ENCODE data around the gene ANKIB1. TPM values are rescaled to one million over a fixed set of nuclear protein-coding genes. Genes with fewer than 3 reads are reported as not detected.

Gene ANKIB1
- total and polyA plus RNA-seq, 9 of the 15 experiments (the other 6 are each of a cell fraction or from before 2014, with no cell fraction given), result 5.9 to 25.2 (median 16.1) TPM

DNA sequence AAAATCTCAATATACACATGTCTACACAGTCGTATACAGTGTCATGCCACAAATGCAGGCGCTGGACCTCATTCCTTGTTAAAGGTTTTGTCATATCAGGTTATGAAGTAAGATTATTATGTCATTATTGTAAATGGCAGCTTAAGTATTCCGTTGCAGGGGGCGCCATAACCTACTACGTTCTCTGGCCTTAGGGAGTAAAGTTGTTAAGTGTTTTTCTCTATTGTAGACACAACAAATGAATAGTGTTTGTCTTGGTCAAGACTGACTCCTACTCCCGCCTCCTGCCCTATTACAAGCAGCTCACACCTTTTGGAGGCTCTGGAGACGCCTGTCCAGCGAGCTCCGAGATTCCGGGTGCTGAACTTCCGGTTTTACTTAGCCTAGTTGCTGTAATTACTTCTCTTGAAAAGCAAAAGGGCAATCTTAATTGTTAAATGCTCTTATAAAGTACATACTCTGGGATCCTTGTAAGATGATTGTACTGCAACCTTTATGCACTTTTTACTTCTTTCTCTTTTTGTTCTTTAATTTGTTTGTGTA lies 202.5 kb downstream of the ANKIB1 start (continued):
- 0 out of 2 replicates have a peak, but pooled peaks have one; percentile 47 for TF ChIP-seq SIN3B (IDR thresholded peaks at IDR 0.05; ENCODE audit: low read depth)
- peak; percentile 32; the same call in 1 of the 2 replicates for TF ChIP-seq POLR2A (conservative IDR thresholded peaks at IDR 0.05)
- no peak for TF ChIP-seq POLR3A (IDR thresholded peaks at IDR 0.05; ENCODE audit: borderline replicate concordance, extremely low read depth, insufficient read depth, insufficient read length)
- no peak for TF ChIP-seq PREB (CRISPR knock-in tag; IDR thresholded peaks at IDR 0.05)
- TF ChIP-seq TEAD4 (IDR thresholded peaks at IDR 0.05; ENCODE audit: low read length), result peak; percentile 55; the same call in 1 of the 2 replicates
- no peak for TF ChIP-seq TEAD4 (CRISPR knock-in tag; IDR thresholded peaks at IDR 0.05; ENCODE audit: borderline replicate concordance)
- TF ChIP-seq NFIC (IDR thresholded peaks at IDR 0.05), result no peak
- TF ChIP-seq ZNF561 (CRISPR knock-in tag; conservative IDR thresholded peaks at IDR 0.05), result no peak
- no peak for TF ChIP-seq SRSF7 (optimal IDR thresholded peaks at IDR 0.05; ENCODE audit: low read depth, low read length)
- no peak for TF ChIP-seq ZNF764 (CRISPR knock-in tag; IDR thresholded peaks at IDR 0.05; ENCODE audit: low read depth)
- no peak for TF ChIP-seq MTF1 (CRISPR knock-in tag; IDR thresholded peaks at IDR 0.05; ENCODE audit: borderline replicate concordance)
- peak; percentile 11 for TF ChIP-seq TBP (optimal IDR thresholded peaks at IDR 0.05; ENCODE audit: low read depth, low read length)
- TF ChIP-seq SMARCE1 (IDR thresholded peaks at IDR 0.05), result peak; percentile 75
- TF ChIP-seq RREB1 (CRISPR knock-in tag; IDR thresholded peaks at IDR 0.05), result no peak
- no peak for TF ChIP-seq PHF20 (IDR thresholded peaks at IDR 0.05; ENCODE audit: partially characterized antibody)
- TF ChIP-seq, protein P1, sequence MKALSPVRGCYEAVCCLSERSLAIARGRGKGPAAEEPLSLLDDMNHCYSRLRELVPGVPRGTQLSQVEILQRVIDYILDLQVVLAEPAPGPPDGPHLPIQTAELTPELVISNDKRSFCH (CRISPR knock-in tag; IDR thresholded peaks at IDR 0.05), result no peak
- TF ChIP-seq, protein P1 (tag; IDR thresholded peaks at IDR 0.05), result no peak
- TF ChIP-seq ZFP1 (CRISPR knock-in tag; IDR thresholded peaks at IDR 0.05), result no peak
- peak; percentile 42; the same call in 1 of the 2 replicates for TF ChIP-seq DPF2 (IDR thresholded peaks at IDR 0.05)
- no peak for TF ChIP-seq ARHGAP35 (IDR thresholded peaks at IDR 0.05; ENCODE audit: partially characterized antibody)
- TF ChIP-seq CREM (IDR thresholded peaks at IDR 0.05; ENCODE audit: low read depth), result peak; percentile 79
- TF ChIP-seq FOXA3 (CRISPR knock-in tag; conservative IDR thresholded peaks at IDR 0.05 in 1 of 2, IDR thresholded peaks at IDR 0.05 in 1 of 2), result 0 out of 4 replicates have a peak, but pooled peaks of 1 of the 2 experiments have one; percentile 1
- TF ChIP-seq PHB2 (IDR thresholded peaks at IDR 0.05; ENCODE audit: low read depth), result no peak
- TF ChIP-seq MEIS2 (IDR thresholded peaks at IDR 0.05; ENCODE audit: partially characterized antibody), result peak; percentile 35
- 0 out of 2 replicates have a peak, but pooled peaks have one; percentile 36 for TF ChIP-seq ADNP (tag; IDR thresholded peaks at IDR 0.05)

All from K562 (cell line).